ENCODE measurements around the gene ICE2. TPM values are rescaled to one million over a fixed set of nuclear protein-coding genes. Genes with fewer than 3 reads are reported as not detected.
"Not testable (repeated sequence)": the region's sequence is repeated elsewhere in the genome, so short reads cannot be mapped to it uniquely, and the experiment has no call there.

The ICE2 gene
- total and polyA plus RNA-seq, 2 of the 4 experiments (the other 2 are of a cell fraction): 14.7 to 21.1 TPM

- H3K4me1 ChIP-seq (ENCODE audit: control insufficient read depth, insufficient read depth, low read length): peaks cover 10% of the 10 kb centered on the region
- H4K20me1 ChIP-seq (ENCODE audit: insufficient read depth, low read length); H3K4ac ChIP-seq (ENCODE audit: low read depth, low read length); H2BK5ac ChIP-seq (ENCODE audit: low read depth, low read length, poor library complexity, severe bottlenecking); intact Hi-C loops (cut with micrococcal nuclease); H3K23ac ChIP-seq (ENCODE audit: low read depth, low read length); H3K27ac ChIP-seq (ENCODE audit: insufficient read depth, low read length); H3K79me1 ChIP-seq (ENCODE audit: low read depth in 1 of 2, low read length in 2 of 2); CTCF ChIA-PET; H3K27me3 ChIP-seq (ENCODE audit: control insufficient read depth, insufficient read depth, low read length); H3K4me3 ChIP-seq (ENCODE audit: insufficient read depth, low read depth, low read length); H4K91ac ChIP-seq (ENCODE audit: insufficient read depth, low read depth, low read length); H3K9me1 ChIP-seq (ENCODE audit: insufficient read depth, low read length); BruUV-seq (replicated peaks); H3K14ac ChIP-seq (replicated peaks; ENCODE audit: low read depth, low read length); H3K9ac ChIP-seq (ENCODE audit: low read depth, low read length); H3K36me3 ChIP-seq (ENCODE audit: control insufficient read depth, insufficient read depth, low read length); H2BK20ac ChIP-seq (ENCODE audit: low read depth, low read length); H3K56ac ChIP-seq (ENCODE audit: extremely low read depth, insufficient read depth, low read length); ATAC-seq (ENCODE audit: low read depth); in situ Hi-C loops (cut with MboI; ENCODE audit: low sequenced_read_pairs); DNase-seq; H4K5ac ChIP-seq (ENCODE audit: low read depth, low read length); H2BK120ac ChIP-seq (ENCODE audit: low read depth, low read length); H2AK9ac ChIP-seq (replicated peaks; ENCODE audit: low read depth, low read length, poor library complexity); H3K4me2 ChIP-seq (ENCODE audit: low read depth, low read length); H2AK5ac ChIP-seq (ENCODE audit: low read depth, low read length); dilution Hi-C loops (cut with HindIII; ENCODE audit: low sequenced_read_pairs, unreplicated experiment); H3K18ac ChIP-seq (ENCODE audit: low read depth, low read length); H4K8ac ChIP-seq (ENCODE audit: low read depth in 2 of 2, low read length in 2 of 2); H2AFZ ChIP-seq (replicated peaks; ENCODE audit: low read length, poor library complexity); H3K9me3 ChIP-seq (ENCODE audit: control insufficient read depth, insufficient read depth, low read length); H2BK15ac ChIP-seq (ENCODE audit: low read depth, low read length): not testable (repeated sequence)
- POLR2A ChIA-PET (ENCODE audit: unreplicated experiment): interaction anchor here (0.6 to 1.1 kb wide), 2 partner anchors 15 to 20 kb away, joined by 3 read pairs; partner anchors contain the start of gene ANXA2
- 100% methylated on average over 1 of the region's 21 CpGs; no CpG with 5 or more reads in 1 of the 2 experiments for WGBS, 2 experiments (ENCODE audit: extremely low coverage in 2 of 2, insufficient read length in 1 of 2)
These were observed 66.1 kb downstream of the ICE2 start for GRCh38 chr15:60412807-60413206.

Data from IMR-90 (cell line).